GM19372 (cell line): ENCODE measurements around the gene ERO1A.
"Not testable (repeated sequence)": the region's sequence is repeated elsewhere in the genome, so short reads cannot be mapped to it uniquely, and the experiment has no call there.

Experiments
- ATAC-seq: cut with Tn5 transposase; IDR thresholded peaks from one replicate; pipeline ENCODE4 v1.9.1; 2021; ENCODE audit warnings: mild to moderate bottlenecking, low read depth, moderate library complexity; ENCODE audit not compliant: unreplicated experiment

ERO1A gene, protein sequence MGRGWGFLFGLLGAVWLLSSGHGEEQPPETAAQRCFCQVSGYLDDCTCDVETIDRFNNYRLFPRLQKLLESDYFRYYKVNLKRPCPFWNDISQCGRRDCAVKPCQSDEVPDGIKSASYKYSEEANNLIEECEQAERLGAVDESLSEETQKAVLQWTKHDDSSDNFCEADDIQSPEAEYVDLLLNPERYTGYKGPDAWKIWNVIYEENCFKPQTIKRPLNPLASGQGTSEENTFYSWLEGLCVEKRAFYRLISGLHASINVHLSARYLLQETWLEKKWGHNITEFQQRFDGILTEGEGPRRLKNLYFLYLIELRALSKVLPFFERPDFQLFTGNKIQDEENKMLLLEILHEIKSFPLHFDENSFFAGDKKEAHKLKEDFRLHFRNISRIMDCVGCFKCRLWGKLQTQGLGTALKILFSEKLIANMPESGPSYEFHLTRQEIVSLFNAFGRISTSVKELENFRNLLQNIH

GRCh38 chr14:52695481-52696091 is at the start of gene ERO1A:
TSS of gene ERO1A (minus strand) at chr14:52695558. CDS start at chr14:52695481, 77 bp downstream.
- ATAC-seq = peak; percentile 58

DNA sequence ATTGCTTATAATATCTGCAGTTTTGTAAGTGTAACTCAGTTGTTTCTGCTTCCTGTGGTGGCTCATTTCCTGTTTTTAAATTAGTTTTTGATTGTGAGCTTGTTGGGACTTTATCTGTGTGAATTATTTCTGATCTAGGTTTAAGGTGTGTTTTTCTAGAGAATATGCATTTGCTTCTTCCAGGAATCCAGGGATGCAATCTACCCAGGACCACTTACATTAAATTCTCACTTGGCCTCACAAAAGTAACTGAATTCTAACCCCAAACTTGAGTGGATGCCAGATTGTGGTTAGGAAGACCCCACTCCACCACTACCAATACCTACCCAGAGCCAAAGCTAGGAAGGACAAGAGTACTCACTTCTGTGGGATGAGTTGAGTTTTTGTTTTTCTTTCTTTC is 46.5 kb upstream of the ERO1A start:
- ATAC-seq = no peak

GRCh38 chr14:52740751-52741150 is 45.4 kb upstream of the ERO1A start:
- no peak for ATAC-seq

GRCh38 chr14:52738409-52738808 is 43.1 kb upstream of the ERO1A start:
- no peak for ATAC-seq

GRCh38 chr14:52735921-52736489 is 40.6 kb upstream of the ERO1A start:
- no peak for ATAC-seq

- ATAC-seq = no peak
These were observed 38.5 kb upstream of the ERO1A start for GRCh38 chr14:52733824-52734223.

- no peak for ATAC-seq
These were observed 35.4 kb upstream of the ERO1A start for GRCh38 chr14:52730709-52731111.

DNA sequence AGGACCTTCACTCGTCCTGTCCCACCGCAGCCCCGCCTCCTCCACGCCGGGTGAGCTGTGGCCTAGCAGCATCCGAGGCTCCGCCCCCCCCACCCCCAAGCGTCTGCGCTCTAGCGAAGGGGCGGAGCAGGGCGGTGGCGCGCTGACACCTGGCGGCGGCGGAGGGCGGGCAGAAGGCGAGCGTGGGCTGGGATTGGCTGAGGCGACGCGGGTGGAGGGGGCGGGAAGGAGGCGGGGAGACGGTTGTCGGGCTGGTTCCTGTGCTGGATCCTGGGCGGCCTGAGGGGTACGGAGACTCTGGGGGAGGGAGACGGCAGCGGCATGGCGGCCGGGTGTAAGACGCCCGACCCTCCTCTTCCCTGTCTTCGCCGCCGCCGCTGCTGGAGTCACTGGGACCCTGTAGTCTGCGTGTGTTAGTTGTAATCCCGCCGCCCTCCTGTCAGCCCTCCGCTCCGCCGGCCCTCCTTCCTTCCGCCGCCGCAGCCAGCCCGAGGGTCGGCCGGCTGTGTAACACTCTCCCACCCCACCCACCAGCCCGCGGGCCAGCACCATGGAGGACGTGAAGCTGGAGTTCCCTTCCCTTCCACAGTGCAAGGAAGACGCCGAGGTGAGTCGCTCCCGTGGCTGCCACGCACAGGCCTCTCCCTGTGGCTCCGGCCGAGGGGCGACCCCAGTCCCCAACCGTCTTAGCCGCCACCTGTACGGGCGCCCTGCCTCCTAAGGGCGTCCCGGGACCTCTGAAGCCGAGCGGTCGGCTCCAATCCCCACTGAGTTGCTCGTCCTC is 34.8 kb upstream of the ERO1A start, which contains the start of gene STYX:
STYX (plus strand) TSS at position 242 of the 784 bp plus-strand sequence; CDS start at position 551, 309 bp downstream.
- ATAC-seq = peak; percentile 92

DNA sequence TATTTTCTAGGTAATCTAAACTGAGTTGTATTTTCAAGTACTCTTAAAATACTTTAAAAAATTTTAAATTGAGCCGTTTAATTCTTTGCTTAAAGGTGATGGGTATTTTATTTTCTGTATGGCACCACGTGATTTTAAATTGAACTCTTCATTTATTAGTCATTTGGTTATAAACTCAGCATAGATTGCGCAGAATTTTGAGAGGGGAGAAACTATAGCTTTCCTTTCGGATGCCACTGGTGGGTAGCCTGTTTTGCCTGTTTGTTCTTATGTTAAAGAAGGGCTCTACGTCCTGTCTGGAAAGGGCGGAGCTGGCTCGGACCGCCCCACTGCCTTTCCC is 34.2 kb upstream of the ERO1A start:
- ATAC-seq = no peak

- not testable (repeated sequence) for ATAC-seq
These were observed 33.7 kb upstream of the ERO1A start for GRCh38 chr14:52729035-52729434.

GRCh38 chr14:52727509-52727908 is 32.2 kb upstream of the ERO1A start:
- ATAC-seq = not testable (repeated sequence)

DNA sequence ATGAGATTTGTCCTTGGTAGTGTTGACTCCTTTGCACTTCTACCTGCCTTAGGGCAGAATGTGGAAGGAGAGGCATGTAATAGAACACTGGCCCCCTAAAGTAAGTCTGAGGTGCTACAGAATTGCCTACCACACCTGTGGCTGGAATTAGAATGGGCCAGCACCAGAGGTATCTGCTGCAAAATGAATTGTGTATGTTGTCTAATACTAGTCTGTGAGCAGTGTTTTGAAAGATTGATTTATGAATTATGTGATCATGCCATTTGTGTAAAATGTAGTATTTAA is 28.9 kb upstream of the ERO1A start:
- no peak for ATAC-seq

- ATAC-seq = no peak
These were observed 28.4 kb upstream of the ERO1A start for GRCh38 chr14:52723514-52724359.

GRCh38 chr14:52716155-52716554 is 20.8 kb upstream of the ERO1A start:
- no peak for ATAC-seq

DNA sequence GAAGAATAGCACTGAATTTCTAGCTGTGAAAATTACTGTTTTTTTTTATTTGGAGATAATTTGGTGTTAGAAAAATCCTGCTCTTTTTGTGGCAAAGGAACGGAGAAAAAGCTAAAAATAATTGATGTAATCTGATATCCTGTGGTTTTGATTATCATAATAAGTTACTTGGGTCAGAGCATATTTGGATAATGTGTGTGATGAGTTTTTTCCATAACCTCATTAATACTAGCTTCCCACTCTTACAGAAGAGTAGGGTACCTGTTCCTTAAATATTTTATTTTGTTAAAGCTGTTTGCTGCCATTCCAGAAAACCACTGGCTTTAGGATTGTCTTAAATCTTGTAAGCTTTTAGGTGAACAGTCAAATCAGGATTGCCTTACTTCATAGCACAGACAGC is 16.3 kb upstream of the ERO1A start:
- no peak for ATAC-seq

DNA sequence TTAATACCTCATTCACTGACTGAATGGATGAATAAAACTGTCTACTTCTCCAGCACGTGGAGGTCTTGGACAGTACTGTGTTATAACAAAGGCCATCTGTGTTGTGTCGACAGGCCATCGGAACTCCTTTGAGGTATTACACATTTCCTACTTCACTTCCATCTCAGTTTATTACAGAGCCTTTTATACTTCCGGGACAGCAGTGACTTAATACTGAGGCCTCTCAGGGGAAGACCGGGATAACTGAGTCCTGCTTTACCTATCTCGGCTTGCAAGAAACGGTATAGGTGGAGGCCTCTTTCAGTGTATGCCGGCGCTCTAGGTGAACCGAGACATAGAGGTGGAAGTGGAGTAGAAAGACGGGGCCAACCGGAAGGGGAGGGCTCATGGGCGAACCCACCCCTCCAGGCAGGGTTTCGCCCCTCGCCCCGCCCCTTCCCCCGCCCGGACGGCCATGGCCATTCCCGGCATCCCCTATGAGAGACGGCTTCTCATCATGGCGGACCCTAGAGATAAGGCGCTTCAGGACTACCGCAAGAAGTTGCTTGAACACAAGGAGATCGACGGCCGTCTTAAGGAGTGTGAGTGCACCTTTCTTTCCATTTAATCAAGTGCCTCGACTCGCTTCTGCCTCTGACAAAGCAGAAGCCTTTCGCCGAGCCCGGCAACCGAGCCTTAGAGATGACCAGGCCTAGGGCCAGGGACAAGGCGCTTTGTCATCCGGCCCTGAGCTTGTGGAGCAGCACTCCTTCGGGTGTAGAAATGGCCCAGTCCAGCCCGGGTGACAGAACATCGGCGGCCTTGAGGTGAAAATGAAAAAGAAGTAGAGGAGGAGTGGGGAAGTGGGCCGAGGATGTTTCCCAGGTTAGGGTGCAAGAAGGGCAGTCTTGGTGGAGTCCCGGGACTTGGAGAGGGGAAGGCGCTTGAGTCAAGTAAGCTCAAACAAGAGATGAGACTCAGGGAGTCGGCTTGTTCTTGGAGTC is 11.7 kb upstream of the ERO1A start, which contains the start of gene PSMC6:
PSMC6 (plus strand) TSS at position 477 of the 983 bp plus-strand sequence; CDS start at position 497, 20 bp downstream.
- ATAC-seq = peak; percentile 95

GRCh38 chr14:52706286-52706685 is 10.9 kb upstream of the ERO1A start:
- ATAC-seq = no peak

GRCh38 chr14:52703664-52704063 is 8.3 kb upstream of the ERO1A start:
- no peak for ATAC-seq

- no peak for ATAC-seq
These were observed 7.9 kb upstream of the ERO1A start for GRCh38 chr14:52703225-52703624.
